ENCODE data around the gene RAB37.

Gene RAB37

GRCh38 chr17:74777901-74778515, 41.0 kb downstream of the RAB37 start:
- DNase-seq (ENCODE audit: low read depth in 2 of 2), result no peak

DNA sequence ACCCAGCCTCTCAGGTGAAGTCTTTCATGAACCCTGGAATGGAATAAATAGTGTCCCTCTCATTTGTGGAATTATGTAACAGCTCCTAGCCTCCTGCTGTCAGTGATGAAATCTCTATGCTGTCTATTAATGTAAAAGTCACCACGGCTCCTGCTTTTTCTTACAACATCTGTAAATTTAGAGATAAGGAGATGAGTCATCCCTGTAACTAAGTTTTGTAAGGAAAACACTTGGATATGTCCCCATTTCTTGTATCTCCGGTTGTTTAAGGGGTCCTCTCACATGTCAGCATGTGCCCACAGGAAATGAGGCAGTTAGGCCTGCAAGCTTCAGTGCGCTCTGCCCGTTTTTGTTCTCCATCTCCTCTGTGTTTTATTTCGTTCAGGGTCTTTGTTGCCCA, 41.9 kb downstream of the RAB37 start:
- no peak for DNase-seq (ENCODE audit: low read depth in 2 of 2)

GRCh38 chr17:74779501-74779900, 42.4 kb downstream of the RAB37 start:
- no peak for DNase-seq (ENCODE audit: low read depth in 2 of 2)

GRCh38 chr17:74779948-74780400, 42.9 kb downstream of the RAB37 start:
- DNase-seq (ENCODE audit: low read depth in 2 of 2), result peak; percentile 29 to 47

DNA sequence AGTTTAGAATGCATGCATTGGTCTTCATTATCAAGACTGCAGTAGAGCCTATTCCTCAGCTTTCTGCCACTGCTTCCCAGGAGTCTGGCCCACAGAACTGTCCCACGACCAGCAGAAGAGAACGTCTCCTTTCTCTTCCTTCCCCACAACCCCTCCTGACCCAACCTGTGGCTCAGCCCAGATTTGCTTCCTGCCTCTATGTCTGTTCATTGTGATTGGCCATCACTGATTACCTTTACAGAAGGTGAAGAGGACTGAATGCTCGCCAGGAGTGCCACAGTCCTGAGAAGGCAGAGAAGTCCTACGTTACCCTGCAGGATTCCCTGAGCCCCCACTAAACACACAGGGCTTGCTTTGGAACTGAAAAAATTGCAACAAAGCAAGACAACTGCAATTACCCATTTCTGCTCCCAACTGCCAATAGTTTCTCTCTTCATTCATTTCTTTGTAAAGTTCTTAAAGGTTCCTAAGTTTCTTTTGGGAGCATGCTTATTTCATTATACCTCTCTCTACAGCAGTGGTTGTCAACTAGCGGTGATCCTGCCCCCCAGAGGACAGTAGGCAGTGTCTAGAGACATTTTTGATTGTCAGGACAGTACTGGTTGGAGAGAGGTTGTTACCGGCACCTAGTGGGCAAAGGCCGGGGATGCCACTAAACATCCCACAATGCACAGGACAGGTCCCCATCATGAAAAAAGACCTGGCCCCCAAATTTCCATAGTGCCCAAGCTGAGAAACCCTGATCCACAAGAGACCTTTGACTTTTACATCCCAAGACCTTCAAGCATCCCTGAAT, 43.6 kb downstream of the RAB37 start:
- no peak for DNase-seq (ENCODE audit: low read depth in 2 of 2)

DNA sequence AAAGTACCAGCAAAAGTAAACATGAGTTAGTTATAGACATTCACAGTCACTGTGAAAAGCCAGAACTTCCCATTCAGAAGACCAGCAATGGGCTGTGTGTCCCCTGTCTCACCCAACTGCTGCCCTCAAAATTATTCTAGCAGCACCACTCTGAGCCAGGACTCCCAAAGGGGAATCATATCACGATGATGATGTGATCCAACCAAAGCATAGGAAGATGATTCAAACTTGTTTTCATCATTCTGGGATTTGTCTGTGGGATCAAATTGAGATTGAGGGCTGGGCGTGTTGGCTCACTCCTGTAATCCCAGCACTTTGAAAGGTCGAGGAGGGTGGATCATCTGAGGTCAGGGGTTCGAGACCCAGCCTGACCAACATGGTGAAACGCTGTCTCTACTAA, 45.5 kb downstream of the RAB37 start:
- no peak for DNase-seq (ENCODE audit: low read depth in 2 of 2)

DNA sequence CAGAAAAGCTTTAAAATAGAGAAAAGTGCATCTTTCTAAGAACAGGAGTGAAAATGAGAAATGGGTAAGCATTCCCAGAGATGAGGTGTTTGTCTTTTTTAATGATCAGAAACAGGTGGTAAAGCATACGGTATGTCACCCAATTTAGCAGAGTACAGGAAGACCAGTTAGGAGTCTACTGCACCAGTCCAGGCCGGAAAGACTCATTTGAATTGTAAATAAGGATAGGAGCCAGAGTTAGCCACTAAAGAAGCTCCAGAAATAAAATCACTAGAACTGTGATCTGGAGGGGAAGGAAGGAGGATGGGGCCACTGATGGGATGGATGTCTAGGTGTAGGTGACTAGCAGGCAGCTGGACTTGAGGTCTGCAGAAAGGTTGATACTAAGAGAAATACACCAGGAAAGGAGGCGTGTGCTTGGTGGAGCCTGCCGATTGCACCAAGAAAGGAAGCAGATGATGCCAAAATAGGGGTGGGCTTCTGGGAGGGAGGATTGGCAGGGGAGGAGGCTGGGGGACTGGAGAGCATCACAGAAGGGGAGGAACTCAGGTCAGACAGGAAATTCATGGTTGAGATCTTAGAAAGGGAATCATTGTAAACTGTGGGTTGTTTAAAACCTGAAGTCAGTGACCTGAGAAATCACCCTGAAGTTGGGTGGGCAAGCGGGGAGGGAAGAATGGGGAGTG, 47.2 kb downstream of the RAB37 start:
- DNase-seq (ENCODE audit: low read depth in 2 of 2), result no peak

- DNase-seq (ENCODE audit: low read depth in 2 of 2), result no peak
These were observed 48.3 kb downstream of the RAB37 start for GRCh38 chr17:74785096-74785980.

GRCh38 chr17:74785981-74786360, 48.9 kb downstream of the RAB37 start:
- DNase-seq (ENCODE audit: low read depth in 2 of 2), result no peak

DNA sequence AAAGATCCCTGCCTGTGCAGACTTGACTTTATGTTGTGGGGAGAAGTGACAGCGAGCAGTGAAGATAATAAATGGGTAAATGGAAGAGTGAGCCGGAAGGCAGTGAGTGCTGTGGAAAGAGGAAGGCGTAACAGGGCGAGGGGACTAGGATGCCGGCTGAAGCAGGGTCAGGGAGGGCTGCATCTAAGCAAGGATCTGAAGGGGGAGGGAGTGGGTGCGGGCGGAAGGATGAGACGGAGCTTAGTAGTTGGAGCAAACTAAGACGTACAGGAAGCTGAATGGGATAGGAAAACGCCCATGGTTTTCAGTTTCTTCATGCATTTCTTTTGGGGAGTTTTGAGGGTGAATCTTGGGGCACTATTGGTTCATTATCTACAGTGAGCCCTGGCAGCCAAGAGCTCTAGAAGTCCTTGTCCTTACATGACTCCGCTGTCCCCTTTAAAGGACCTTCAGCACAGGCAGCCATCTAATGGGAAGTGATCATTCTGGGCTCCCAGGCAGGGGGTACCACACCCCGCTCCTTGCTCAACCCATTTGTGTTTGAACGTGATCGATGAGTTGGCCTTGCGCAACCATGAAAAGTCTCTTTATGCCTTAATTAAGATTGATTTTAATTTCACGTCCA, 49.5 kb downstream of the RAB37 start:
- no peak for DNase-seq (ENCODE audit: low read depth in 2 of 2)

DNA sequence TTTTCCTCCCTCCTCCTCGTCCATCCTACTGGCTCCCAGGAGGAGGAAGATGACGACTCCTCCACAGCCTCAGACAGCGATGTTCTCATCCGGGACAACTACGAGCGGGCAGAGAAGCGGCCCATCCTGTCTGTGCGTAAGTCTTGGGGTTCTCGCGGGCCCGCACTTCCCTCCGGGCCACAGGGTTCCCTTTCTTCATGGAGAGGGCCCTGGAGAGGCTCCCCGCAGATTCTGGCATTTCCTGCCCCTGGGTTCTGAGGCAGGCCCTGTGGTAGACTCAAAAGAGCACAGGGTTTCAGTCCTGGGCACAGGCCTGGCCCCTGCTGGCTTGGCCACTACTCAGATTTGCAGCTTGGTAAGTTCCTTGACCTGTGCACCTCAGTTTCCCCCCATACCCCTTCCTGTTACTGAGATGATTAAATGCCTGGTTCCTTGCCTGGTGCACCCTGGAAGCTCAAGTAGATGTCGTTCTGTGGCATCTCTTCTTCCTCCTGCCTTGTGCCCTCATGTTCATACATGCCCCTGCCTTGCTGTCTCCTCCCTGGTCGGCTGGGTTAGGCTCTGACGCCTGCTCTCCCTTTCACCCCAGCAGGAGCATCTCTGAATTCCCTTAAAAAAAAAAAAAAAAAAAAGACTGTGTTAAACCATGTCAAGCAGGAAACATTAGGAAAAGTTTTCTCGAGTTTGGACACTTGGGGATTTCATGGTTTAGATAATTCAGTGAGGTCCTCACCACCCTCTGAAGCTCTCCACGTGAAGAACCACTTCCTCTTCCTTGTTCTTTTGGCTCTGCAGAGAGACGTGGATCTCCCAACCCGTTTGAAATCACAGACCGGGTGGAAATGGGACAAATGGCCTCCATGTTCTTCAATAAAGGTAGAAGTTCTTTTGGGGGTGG, 53.4 kb downstream of the RAB37 start:
- DNase-seq (ENCODE audit: low read depth in 2 of 2), result no peak

DNA sequence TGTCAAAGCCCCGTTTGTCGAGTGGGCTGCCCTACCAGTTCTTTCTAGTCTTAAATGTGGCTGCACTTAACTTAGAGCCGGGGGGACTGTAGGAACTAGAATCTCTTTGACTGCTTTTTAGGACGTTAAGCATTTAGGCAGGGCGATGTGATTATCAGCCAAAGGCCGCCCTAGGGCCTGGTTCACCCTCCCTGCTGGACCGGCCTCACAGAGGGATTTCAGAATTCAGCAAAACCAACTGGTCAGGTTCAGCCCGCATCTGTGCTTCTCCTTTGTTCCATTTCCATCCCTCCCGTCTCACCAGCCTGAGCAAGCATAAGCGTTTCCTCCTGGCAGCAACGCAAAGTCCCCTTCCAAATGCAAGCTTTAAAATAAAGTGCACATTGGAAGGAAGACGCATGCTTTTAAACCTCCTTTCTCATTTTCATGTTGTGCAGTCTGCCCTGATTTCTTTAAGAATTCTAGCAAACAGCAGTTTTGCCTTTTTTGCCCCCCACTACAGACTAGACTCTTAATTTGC, 55.6 kb downstream of the RAB37 start:
- DNase-seq (ENCODE audit: low read depth in 2 of 2), result no peak

GRCh38 chr17:74795327-74796020, 58.4 kb downstream of the RAB37 start:
- DNase-seq (ENCODE audit: low read depth in 2 of 2), result no peak

DNA sequence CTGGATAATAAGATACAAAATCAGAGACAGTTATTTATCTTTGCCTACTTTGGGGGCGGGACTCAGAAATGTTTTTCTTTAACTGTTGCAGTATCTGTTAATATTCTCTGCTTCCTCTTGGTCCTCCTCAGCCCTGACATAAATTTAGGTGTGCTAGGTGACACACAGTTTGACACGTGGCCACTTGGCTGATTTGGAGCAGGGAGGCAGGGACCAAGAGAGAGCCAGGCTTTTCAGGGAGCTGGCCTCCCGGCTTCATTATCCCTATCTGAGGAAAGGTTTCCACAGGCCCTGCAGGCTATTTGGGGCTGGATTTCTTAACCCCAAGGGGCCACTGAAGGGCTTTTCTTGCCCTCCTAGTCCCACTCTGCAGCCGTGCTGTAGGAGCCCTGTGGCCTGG, 59.2 kb downstream of the RAB37 start:
- DNase-seq (ENCODE audit: low read depth in 2 of 2), result no peak

DNA sequence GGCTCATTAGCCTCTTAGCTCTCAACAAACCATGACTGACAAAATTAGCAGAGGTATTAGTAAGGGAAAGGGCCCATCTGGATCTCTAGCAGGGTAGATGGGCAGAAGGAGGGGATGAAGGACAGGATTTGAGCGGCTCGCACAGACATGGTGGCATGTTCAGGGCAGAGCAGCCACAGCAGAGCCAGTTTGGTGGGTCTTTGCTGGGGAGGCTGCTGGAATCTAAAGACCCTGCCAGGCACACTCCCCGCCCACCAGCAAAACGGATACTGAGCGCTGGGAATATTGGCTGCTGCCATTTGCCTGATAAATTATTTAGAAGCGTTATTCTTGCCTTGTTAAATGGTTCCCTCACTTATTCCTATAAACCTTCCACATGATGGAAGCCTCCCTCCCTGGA, 59.8 kb downstream of the RAB37 start:
- no peak for DNase-seq (ENCODE audit: low read depth in 2 of 2)

All from stimulated activated CD4-positive, alpha-beta T cell treated with anti-CD3 and anti-CD28 coated beads, Interleukin-4, amount 100 ng/mL, for 48 hours (primary cell).